Kidney epithelial cell (primary cell): Measurements from ENCODE around the gene ILF2. TPM values are rescaled to one million over a fixed set of nuclear protein-coding genes. Genes with fewer than 3 reads are reported as not detected.
"Not testable (repeated sequence)": the region's sequence is repeated elsewhere in the genome, so short reads cannot be mapped to it uniquely, and the experiment has no call there.

ENCODE experiments used
- DNase-seq: peaks from one replicate; pipeline ENCODE4 v3.0.0-alpha.2; 2010; ENCODE audit warnings: low read depth
- H3K27me3 ChIP-seq: 2 replicates; pipeline ENCODE4 v1.6.0; 2011; ENCODE audit warnings: low read length; ENCODE audit not compliant: control insufficient read depth, insufficient read depth
- H3K36me3 ChIP-seq: 2 replicates; pipeline ENCODE4 v1.5.1; 2011; ENCODE audit warnings: low read length; ENCODE audit not compliant: control insufficient read depth, insufficient read depth
- H3K4me3 ChIP-seq: 2 replicates; pipeline ENCODE4 v1.5.1; 2011; ENCODE audit warnings: low read depth, mild to moderate bottlenecking, control low read depth, low read length
- CTCF ChIP-seq: IDR thresholded peaks from 2 replicates; pipeline ENCODE4 v1.5.1; 2011; ENCODE audit warnings: mild to moderate bottlenecking, moderate library complexity, low read length, control low read depth, inconsistent platforms; ENCODE audit not compliant: insufficient read depth, poor library complexity, severe bottlenecking
- total RNA-seq: library from RNA; depleted of rRNA; stranded (reverse); fragments of >200 nt; gene quantifications from 2 replicates; pipeline ENCODE4 v1.2.3, GENCODE V29; 2015

The ILF2 gene
- 231 and 250 TPM in 2 replicates for total RNA-seq

DNA sequence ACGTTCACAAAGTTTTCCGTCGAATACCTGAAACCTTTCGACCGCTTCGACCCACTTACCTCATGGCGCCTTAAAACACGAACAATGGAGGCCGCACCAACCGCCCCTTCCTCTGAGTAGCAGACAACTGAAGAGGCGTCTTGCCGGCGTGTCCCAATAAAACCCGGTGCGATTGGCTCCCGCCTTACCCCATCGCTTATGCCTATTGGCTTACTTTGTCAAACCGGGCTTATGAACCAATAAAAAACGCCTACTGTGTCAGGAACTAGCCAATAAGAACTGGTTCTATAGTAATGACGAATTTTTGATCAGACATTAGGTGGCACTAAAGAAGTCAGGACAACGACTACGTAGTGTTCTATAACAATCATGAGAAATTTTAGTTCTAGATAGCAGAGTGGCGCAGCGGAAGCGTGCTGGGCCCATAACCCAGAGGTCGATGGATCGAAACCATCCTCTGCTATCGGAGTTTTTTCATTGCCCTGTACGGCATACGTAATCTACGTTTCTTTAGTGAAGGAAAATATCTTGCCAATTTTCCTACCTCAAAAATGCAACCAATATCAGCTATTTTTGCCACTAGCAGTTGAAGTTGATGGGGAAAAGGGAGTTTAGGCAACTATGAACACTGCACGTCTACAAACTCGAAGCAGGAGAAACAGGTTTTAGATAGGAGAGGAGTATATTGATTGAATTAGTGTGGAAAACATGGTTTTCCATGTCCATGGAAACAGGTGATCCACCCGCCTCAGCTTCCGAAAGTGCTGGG lies at the start of gene ILF2:
Gene ILF2 (minus strand): TSS at position 135 of the 769 bp plus-strand sequence. CDS start 71 bp downstream, at position 64.
- TF ChIP-seq CTCF: peak; percentile 27
- peak; percentile 100 for DNase-seq
- H3K27me3 ChIP-seq: no peaks in the 10 kb centered on the region

GRCh38 chr1:153717330-153717729 lies 46.5 kb upstream of the ILF2 start:
- no peak for TF ChIP-seq CTCF

More for the DNA sequence above, at the start of gene ILF2:
- H3K36me3 ChIP-seq: no peaks in the 10 kb centered on the region
- peak within 1 kb of the TSS; percentile 98 for H3K4me3 ChIP-seq

GRCh38 chr1:153716211-153716610 lies 45.4 kb upstream of the ILF2 start:
- H3K4me3 ChIP-seq, H3K27me3 ChIP-seq, DNase-seq, H3K36me3 ChIP-seq: not testable (repeated sequence)

More at GRCh38 chr1:153717330-153717729, 46.5 kb upstream of the ILF2 start:
- no peak for DNase-seq
- no peaks in the 10 kb centered on the region for H3K27me3 ChIP-seq
- H3K4me3 ChIP-seq: no peak overlapping the region
- H3K36me3 ChIP-seq: no peaks in the 10 kb centered on the region

DNA sequence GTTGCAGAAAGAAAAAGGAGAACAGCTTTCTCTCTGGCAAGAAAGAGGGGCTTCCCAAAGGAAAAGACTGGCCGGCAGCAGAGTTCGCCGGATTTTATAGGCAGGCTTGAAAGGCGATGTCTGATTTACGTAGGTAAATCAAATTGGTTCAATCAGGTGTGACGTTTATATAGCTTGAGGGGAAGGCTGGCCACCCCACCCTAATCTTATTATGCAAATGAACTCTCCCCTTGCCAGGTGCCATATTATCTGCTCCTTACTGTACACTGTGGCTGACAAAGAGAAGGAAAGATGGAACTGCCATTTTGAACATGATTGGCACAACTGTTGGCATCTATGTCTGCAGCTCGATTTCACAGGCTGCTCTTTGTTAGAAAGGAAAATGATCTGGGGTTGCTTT lies 40.2 kb upstream of the ILF2 start:
- DNase-seq: no peak
- H3K27me3 ChIP-seq: no peaks in the 10 kb centered on the region
- H3K4me3 ChIP-seq: no peak overlapping the region
- no peak for TF ChIP-seq CTCF
- H3K36me3 ChIP-seq: no peaks in the 10 kb centered on the region

DNA sequence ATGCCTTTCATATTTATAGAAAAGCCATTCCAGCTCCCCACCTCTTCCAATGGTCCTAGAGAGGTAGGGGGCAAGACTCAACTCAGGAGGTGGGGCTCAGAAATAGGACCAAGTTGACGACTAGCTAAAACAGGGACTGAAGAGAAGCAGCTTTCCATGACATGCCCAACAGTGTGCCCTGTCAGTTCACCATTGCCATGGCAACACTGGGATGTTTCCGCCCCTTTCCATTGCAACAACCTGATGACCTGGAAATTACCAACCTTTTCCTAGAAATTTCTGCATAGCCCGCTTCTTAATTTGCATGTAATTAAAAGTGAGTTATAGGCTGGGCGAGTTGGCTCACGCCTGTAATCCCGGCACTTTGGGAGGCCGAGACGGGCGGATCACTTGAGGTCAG lies 34.7 kb upstream of the ILF2 start:
- no peak for DNase-seq
- Histone ChIP-seq H3K36me3 (no peaks in the 10 kb centered on the region), H3K27me3 (no peaks in the 10 kb centered on the region), H3K4me3 (no peak overlapping the region)
- TF ChIP-seq CTCF: no peak

DNA sequence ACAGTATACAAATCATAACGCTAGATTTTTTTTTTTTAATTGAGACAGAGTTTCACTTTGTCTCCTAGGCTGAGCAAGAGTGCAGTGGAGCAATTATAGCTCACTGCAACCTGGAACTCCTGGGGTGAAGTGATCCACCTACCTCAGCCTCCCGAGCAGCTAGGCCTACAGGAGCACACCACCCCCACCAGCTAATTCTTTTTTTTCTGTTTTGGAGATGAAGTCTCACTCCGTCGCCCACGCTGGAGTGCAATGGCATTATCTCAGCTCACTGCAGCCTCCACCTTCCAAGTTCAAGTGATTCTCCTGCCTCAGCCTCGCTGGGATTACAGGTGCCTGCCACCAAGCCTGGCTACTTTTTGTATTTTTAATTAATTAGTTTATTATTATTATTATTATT lies 29.0 kb upstream of the ILF2 start:
- DNase-seq: no peak
- H3K36me3 ChIP-seq: no peaks in the 10 kb centered on the region
- TF ChIP-seq CTCF: no peak
- H3K27me3 ChIP-seq: no peaks in the 10 kb centered on the region
- H3K4me3 ChIP-seq: no peak overlapping the region
